ENCODE measurements around the gene GALNT14. TPM values are rescaled to one million over a fixed set of nuclear protein-coding genes. Genes with fewer than 3 reads are reported as not detected.

Gene GALNT14
- total and polyA plus RNA-seq, 2 of the 13 experiments (the other 11 are each of a cell fraction or from before 2014, with no cell fraction given), result not detected

GRCh38 chr2:31168291-31168690, 30.1 kb upstream of the GALNT14 start (continued):
- no peak for TF ChIP-seq ZNF781 (CRISPR knock-in tag; IDR thresholded peaks at IDR 0.05; ENCODE audit: borderline replicate concordance, not compliant biosample characterization)

GRCh38 chr2:31166925-31167324, 28.7 kb upstream of the GALNT14 start:
- POLR2A ChIA-PET, result no interaction called here
- in situ Hi-C loops (cut with HindIII; ENCODE audit: extremely low pct_ligation_motif_present, low pct_unique_long_range_greater_than_20kb) (loop anchor here (25.0 kb wide), 1 partner anchor 955 kb away; no protein-coding TSS in a partner anchor), intact Hi-C loops (cut with micrococcal nuclease; ENCODE audit: unreplicated experiment) (no loop called here)
- DNase-seq (ENCODE audit: low spot score) (no peak), ATAC-seq (no peak), FAIRE-seq (no peak)
- BruUV-seq (replicated peaks), result no TSS peak
- 0% methylated on average over 1 of the region's 1 CpG for WGBS (ENCODE audit: low lambda C conversion rate)
- H3K9me3 ChIP-seq (ENCODE audit: low read length), result no peaks in the 10 kb centered on the region
- no peak overlapping the region for H2AFZ ChIP-seq (ENCODE audit: low read length)
- no peaks in the 10 kb centered on the region for H3K79me2 ChIP-seq (ENCODE audit: insufficient read depth, low read length)
- no peak overlapping the region for H3K27ac ChIP-seq (ENCODE audit: extremely low read length, insufficient read depth, low read length)
- no peaks in the 10 kb centered on the region for H4K20me1 ChIP-seq (ENCODE audit: insufficient read depth, low read length)
- H3K4me1 ChIP-seq (ENCODE audit: insufficient read depth, low read length), result no peaks in the 10 kb centered on the region
- no peak for TF ChIP-seq RERE (CRISPR knock-in tag; IDR thresholded peaks at IDR 0.05; ENCODE audit: low read depth)
- no peak for TF ChIP-seq HOMEZ (CRISPR knock-in tag; IDR thresholded peaks at IDR 0.05; ENCODE audit: low read depth)
- no peak for TF ChIP-seq GATA4 (IDR thresholded peaks at IDR 0.05; ENCODE audit: borderline replicate concordance, low read depth)
- TF ChIP-seq ZNF441 (CRISPR knock-in tag; IDR thresholded peaks at IDR 0.05; ENCODE audit: borderline replicate concordance), result no peak
- no peak for TF ChIP-seq SAFB2 (CRISPR knock-in tag; IDR thresholded peaks at IDR 0.05; ENCODE audit: borderline replicate concordance, low read depth)
- no peak for TF ChIP-seq ZNF790 (CRISPR knock-in tag; IDR thresholded peaks at IDR 0.05; ENCODE audit: borderline replicate concordance)
- no peak for TF ChIP-seq ARID3A (IDR thresholded peaks at IDR 0.05; ENCODE audit: low read depth, low read length)
- TF ChIP-seq PBX2 (CRISPR knock-in tag; IDR thresholded peaks at IDR 0.05), result no peak
- no peak for TF ChIP-seq SUZ12 (IDR thresholded peaks at IDR 0.05; ENCODE audit: low read depth, low read length)
- TF ChIP-seq NCOR1 (IDR thresholded peaks at IDR 0.05; ENCODE audit: borderline replicate concordance, low read length), result no peak
- H3K4me3 ChIP-seq (replicated peaks in 1 of 3; ENCODE audit: insufficient read depth in 1 of 3, low read depth in 2 of 3, low read length in 3 of 3), result no peak overlapping the region
- CTCF ChIA-PET (ENCODE audit: low intra/inter-chr PET ratio, low total read pairs), result no interaction called here
- H3K4me2 ChIP-seq (ENCODE audit: low read depth, low read length), result no peak overlapping the region
- H3K9ac ChIP-seq (ENCODE audit: insufficient read depth, low read depth, low read length), result no peak overlapping the region
- no peaks in the 10 kb centered on the region for H3K36me3 ChIP-seq (replicated peaks in 1 of 2; ENCODE audit: control insufficient read depth in 1 of 2, insufficient read depth in 2 of 2, low read length in 2 of 2)
- H3K27me3 ChIP-seq (ENCODE audit: control insufficient read depth in 1 of 2, insufficient read depth in 2 of 2, low read length in 2 of 2), result no peaks in the 10 kb centered on the region
